ENCODE results near the gene HTR6. TPM values are rescaled to one million over a fixed set of nuclear protein-coding genes. Genes with fewer than 3 reads are reported as not detected.
A peak's percentile ranks its signal among the peaks of the same experiment; 100 is the strongest.

The HTR6 gene
- total and polyA plus RNA-seq, 2 donors: 0.02 TPM; not detected in 1

DNA sequence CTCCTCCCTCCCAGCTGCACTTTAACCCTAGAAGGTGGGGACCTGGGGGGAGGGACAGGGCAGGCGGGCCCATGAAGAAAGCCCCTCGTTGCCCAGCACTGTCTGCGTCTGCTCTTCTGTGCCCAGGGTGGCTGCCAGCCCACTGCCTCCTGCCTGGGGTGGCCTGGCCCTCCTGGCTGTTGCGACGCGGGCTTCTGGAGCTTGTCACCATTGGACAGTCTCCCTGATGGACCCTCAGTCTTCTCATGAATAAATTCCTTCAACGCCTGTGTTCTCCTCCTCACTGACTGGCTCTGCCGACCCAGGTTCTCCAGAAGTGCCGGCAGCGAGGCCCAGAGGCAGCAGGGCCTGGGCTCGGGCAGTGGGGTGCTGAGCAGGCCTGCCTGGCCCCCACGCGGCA lies 6.5 kb upstream of the HTR6 start:
- H3K9me3 ChIP-seq (ENCODE audit: control insufficient read depth in 2 of 2, insufficient read depth in 1 of 2, low read length in 1 of 2): peaks cover 0 to 1% of the 10 kb centered on the region in 2 donors
- H3K4me3 ChIP-seq (ENCODE audit: low read length in 2 of 2): no peak overlapping the region
- no peak for DNase-seq (ENCODE audit: low read depth in 6 of 9, low spot score in 9 of 9)
- H3K27ac ChIP-seq (ENCODE audit: low read depth in 1 of 2, low read length in 1 of 2): no peak overlapping the region
- H3K4me1 ChIP-seq (ENCODE audit: control insufficient read depth in 2 of 2, insufficient read depth in 2 of 2, low read length in 2 of 2): peaks cover 0 to 3% of the 10 kb centered on the region in 2 donors
- no peaks in the 10 kb centered on the region for H3K36me3 ChIP-seq (ENCODE audit: control insufficient read depth in 2 of 2, insufficient read depth in 2 of 2, low read length in 1 of 2)
- peaks cover 9 to 26% of the 10 kb centered on the region in 2 donors for H3K27me3 ChIP-seq (ENCODE audit: control insufficient read depth in 2 of 2, insufficient read depth in 1 of 2, low read length in 1 of 2)
- 97% methylated on average over 13 of the region's 13 CpGs for WGBS

GRCh38 chr1:19661721-19662228 lies 2.9 kb upstream of the HTR6 start:
- Histone ChIP-seq H3K36me3 (ENCODE audit: control insufficient read depth in 2 of 2, insufficient read depth in 2 of 2, low read length in 1 of 2) (no peaks in the 10 kb centered on the region), H3K4me3 (ENCODE audit: low read length in 2 of 2) (no peak overlapping the region), H3K27me3 (ENCODE audit: control insufficient read depth in 2 of 2, insufficient read depth in 1 of 2, low read length in 1 of 2) (peaks cover 41 to 57% of the 10 kb centered on the region in 2 donors), H3K27ac (ENCODE audit: low read depth in 1 of 2, low read length in 1 of 2) (no peak overlapping the region), H3K4me1 (ENCODE audit: control insufficient read depth in 2 of 2, insufficient read depth in 2 of 2, low read length in 2 of 2) (peaks cover 0 to 3% of the 10 kb centered on the region in 2 donors), H3K9me3 (ENCODE audit: control insufficient read depth in 2 of 2, insufficient read depth in 1 of 2, low read length in 1 of 2) (no peaks in the 10 kb centered on the region)
- WGBS: 22% methylated on average over 9 of the region's 9 CpGs
- peak in 5 of 9 donors; percentile 21 to 64 (median 50) for DNase-seq (ENCODE audit: low read depth in 6 of 9, low spot score in 9 of 9)

DNA sequence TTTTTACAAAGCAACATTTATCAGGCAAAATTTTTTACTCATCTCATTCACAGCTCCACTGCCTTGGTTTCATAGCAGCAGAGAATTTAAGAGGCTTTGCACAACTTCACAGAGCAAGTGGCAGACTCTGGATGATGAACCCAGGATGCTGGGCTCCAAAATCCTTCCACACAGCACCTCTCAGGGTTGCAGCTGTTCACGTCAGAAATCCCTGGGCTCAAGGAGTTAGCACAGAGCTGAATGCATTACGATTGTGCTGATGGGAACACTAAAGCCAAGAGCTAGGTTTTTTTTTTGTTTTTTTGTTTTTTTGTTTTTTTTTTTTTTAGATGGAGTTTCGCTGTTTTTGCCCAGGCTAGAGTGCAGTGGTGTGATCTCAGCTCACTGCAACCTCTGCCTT lies 2.4 kb upstream of the HTR6 start:
- Histone ChIP-seq H3K36me3 (ENCODE audit: control insufficient read depth in 2 of 2, insufficient read depth in 2 of 2, low read length in 1 of 2) (no peaks in the 10 kb centered on the region), H3K4me3 (ENCODE audit: low read length in 2 of 2) (no peak overlapping the region), H3K27me3 (ENCODE audit: control insufficient read depth in 2 of 2, insufficient read depth in 1 of 2, low read length in 1 of 2) (peaks cover 43 to 62% of the 10 kb centered on the region in 2 donors), H3K9me3 (ENCODE audit: control insufficient read depth in 2 of 2, insufficient read depth in 1 of 2, low read length in 1 of 2) (no peaks in the 10 kb centered on the region), H3K4me1 (ENCODE audit: control insufficient read depth in 2 of 2, insufficient read depth in 2 of 2, low read length in 2 of 2) (peaks cover 0 to 3% of the 10 kb centered on the region in 2 donors), H3K27ac (ENCODE audit: low read depth in 1 of 2, low read length in 1 of 2) (no peak overlapping the region)
- 78% methylated on average over 3 of the region's 3 CpGs for WGBS
- DNase-seq (ENCODE audit: low read depth in 6 of 9, low spot score in 9 of 9): no peak

- WGBS: 3% methylated on average over 23 of the region's 23 CpGs
- Histone ChIP-seq H3K4me3 (ENCODE audit: low read length in 2 of 2) (peak overlapping the region in 1 of 2 donors; percentile 22), H3K4me1 (ENCODE audit: control insufficient read depth in 2 of 2, insufficient read depth in 2 of 2, low read length in 2 of 2) (no peaks in the 10 kb centered on the region), H3K27me3 (ENCODE audit: control insufficient read depth in 2 of 2, insufficient read depth in 1 of 2, low read length in 1 of 2) (peaks cover 45 to 85% of the 10 kb centered on the region in 2 donors), H3K27ac (ENCODE audit: low read depth in 1 of 2, low read length in 1 of 2) (no peak overlapping the region), H3K9me3 (ENCODE audit: control insufficient read depth in 2 of 2, insufficient read depth in 1 of 2, low read length in 1 of 2) (no peaks in the 10 kb centered on the region), H3K36me3 (ENCODE audit: control insufficient read depth in 2 of 2, insufficient read depth in 2 of 2, low read length in 1 of 2) (no peaks in the 10 kb centered on the region)
- no peak for DNase-seq (ENCODE audit: low read depth in 6 of 9, low spot score in 9 of 9)
These were observed 466 bp downstream of the HTR6 start for GRCh38 chr1:19665186-19665495.

DNA sequence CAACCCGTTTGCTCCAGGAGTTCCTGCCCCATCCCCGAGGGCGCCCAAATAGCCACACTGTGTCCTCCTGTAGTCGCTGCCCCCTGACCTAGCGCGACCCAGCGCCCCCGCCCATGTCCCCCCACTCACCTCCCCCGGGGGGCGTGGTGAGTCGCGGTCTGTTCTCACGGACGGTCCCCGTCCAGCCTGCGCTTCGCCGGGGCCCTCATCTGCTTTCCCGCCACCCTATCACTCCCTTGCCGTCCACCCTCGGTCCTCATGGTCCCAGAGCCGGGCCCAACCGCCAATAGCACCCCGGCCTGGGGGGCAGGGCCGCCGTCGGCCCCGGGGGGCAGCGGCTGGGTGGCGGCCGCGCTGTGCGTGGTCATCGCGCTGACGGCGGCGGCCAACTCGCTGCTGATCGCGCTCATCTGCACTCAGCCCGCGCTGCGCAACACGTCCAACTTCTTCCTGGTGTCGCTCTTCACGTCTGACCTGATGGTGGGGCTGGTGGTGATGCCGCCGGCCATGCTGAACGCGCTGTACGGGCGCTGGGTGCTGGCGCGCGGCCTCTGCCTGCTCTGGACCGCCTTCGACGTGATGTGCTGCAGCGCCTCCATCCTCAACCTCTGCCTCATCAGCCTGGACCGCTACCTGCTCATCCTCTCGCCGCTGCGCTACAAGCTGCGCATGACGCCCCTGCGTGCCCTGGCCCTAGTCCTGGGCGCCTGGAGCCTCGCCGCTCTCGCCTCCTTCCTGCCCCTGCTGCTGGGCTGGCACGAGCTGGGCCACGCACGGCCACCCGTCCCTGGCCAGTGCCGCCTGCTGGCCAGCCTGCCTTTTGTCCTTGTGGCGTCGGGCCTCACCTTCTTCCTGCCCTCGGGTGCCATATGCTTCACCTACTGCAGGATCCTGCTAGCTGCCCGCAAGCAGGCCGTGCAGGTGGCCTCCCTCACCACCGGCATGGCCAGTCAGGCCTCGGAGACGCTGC lies 1.1 kb downstream of the HTR6 start:
- H3K27ac ChIP-seq (ENCODE audit: low read depth in 1 of 2, low read length in 1 of 2): no peak overlapping the region
- 21% methylated on average over 84 of the region's 84 CpGs for WGBS
- no peak for DNase-seq (ENCODE audit: low read depth in 6 of 9, low spot score in 9 of 9)
- no peaks in the 10 kb centered on the region for H3K9me3 ChIP-seq (ENCODE audit: control insufficient read depth in 2 of 2, insufficient read depth in 1 of 2, low read length in 1 of 2)
- H3K4me1 ChIP-seq (ENCODE audit: control insufficient read depth in 2 of 2, insufficient read depth in 2 of 2, low read length in 2 of 2): no peaks in the 10 kb centered on the region
- H3K27me3 ChIP-seq (ENCODE audit: control insufficient read depth in 2 of 2, insufficient read depth in 1 of 2, low read length in 1 of 2): peaks cover 45 to 79% of the 10 kb centered on the region in 2 donors
- H3K4me3 ChIP-seq (ENCODE audit: low read length in 2 of 2): no peak overlapping the region
- no peaks in the 10 kb centered on the region for H3K36me3 ChIP-seq (ENCODE audit: control insufficient read depth in 2 of 2, insufficient read depth in 2 of 2, low read length in 1 of 2)

GRCh38 chr1:19668888-19669287 lies 4.2 kb downstream of the HTR6 start:
- no peak overlapping the region for H3K27ac ChIP-seq (ENCODE audit: low read depth in 1 of 2, low read length in 1 of 2)
- no peak for DNase-seq (ENCODE audit: low read depth in 6 of 9, low spot score in 9 of 9)
- H3K27me3 ChIP-seq (ENCODE audit: control insufficient read depth in 2 of 2, insufficient read depth in 1 of 2, low read length in 1 of 2): peaks cover 33 to 70% of the 10 kb centered on the region in 2 donors
- no peaks in the 10 kb centered on the region for H3K9me3 ChIP-seq (ENCODE audit: control insufficient read depth in 2 of 2, insufficient read depth in 1 of 2, low read length in 1 of 2)
- 87% methylated on average over 8 of the region's 8 CpGs for WGBS
- no peak overlapping the region for H3K4me3 ChIP-seq (ENCODE audit: low read length in 2 of 2)
- H3K36me3 ChIP-seq (ENCODE audit: control insufficient read depth in 2 of 2, insufficient read depth in 2 of 2, low read length in 1 of 2): no peaks in the 10 kb centered on the region
- no peaks in the 10 kb centered on the region for H3K4me1 ChIP-seq (ENCODE audit: control insufficient read depth in 2 of 2, insufficient read depth in 2 of 2, low read length in 2 of 2)

DNA sequence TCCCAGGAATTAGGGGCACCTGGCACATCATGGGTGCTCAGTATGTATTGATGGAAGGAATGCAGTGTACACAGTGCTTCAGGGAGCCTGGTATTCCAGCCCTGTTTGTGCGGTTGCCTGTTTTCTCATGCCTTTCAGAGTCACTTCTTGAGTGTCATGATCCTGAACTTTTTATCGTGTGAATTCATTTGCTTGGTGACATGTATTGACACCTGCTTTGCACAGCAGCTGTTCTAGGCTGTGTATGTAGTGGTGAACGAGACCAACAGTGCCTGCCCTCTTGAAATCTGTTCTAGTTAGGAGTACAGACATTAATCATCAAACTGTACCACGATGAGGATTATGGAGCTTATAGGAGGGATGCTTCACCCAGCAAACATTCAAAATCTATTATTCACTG lies 6.1 kb downstream of the HTR6 start:
- no peak for DNase-seq (ENCODE audit: low read depth in 6 of 9, low spot score in 9 of 9)
- peaks cover 14 to 54% of the 10 kb centered on the region in 2 donors for H3K27me3 ChIP-seq (ENCODE audit: control insufficient read depth in 2 of 2, insufficient read depth in 1 of 2, low read length in 1 of 2)

DNA sequence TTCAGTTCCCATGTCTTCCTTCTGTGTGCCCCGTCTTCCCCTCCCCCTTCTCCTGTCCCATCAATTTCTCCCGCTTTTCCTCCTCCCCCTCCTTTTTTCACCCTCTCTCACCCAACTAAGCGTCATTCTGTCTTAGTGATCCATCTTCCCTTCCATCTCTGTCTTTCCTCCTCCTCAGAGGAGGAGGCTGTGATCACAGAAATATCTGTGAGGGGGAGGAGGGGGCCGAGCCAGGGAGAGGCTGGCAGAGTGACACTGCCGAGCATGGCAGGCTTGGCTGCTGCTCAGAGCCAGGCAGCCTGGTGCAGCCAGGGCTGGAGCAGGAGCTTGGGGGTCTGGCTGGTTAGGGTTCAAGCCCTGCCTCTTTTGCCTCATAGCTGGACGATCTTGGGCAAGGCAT lies 7.6 kb downstream of the HTR6 start:
- Histone ChIP-seq H3K36me3 (ENCODE audit: control insufficient read depth in 2 of 2, insufficient read depth in 2 of 2, low read length in 1 of 2) (no peaks in the 10 kb centered on the region), H3K4me3 (ENCODE audit: low read length in 2 of 2) (no peak overlapping the region), H3K27me3 (ENCODE audit: control insufficient read depth in 2 of 2, insufficient read depth in 1 of 2, low read length in 1 of 2) (peaks cover 2 to 42% of the 10 kb centered on the region in 2 donors), H3K9me3 (ENCODE audit: control insufficient read depth in 2 of 2, insufficient read depth in 1 of 2, low read length in 1 of 2) (no peaks in the 10 kb centered on the region), H3K4me1 (ENCODE audit: control insufficient read depth in 2 of 2, insufficient read depth in 2 of 2, low read length in 2 of 2) (no peaks in the 10 kb centered on the region), H3K27ac (ENCODE audit: low read depth in 1 of 2, low read length in 1 of 2) (no peak overlapping the region)
- WGBS: 72% methylated on average over 6 of the region's 6 CpGs
- DNase-seq (ENCODE audit: low read depth in 6 of 9, low spot score in 9 of 9): no peak

More for the DNA sequence above, 6.1 kb downstream of the HTR6 start:
- H3K4me3 ChIP-seq (ENCODE audit: low read length in 2 of 2): no peak overlapping the region
- H3K36me3 ChIP-seq (ENCODE audit: control insufficient read depth in 2 of 2, insufficient read depth in 2 of 2, low read length in 1 of 2): no peaks in the 10 kb centered on the region
- H3K4me1 ChIP-seq (ENCODE audit: control insufficient read depth in 2 of 2, insufficient read depth in 2 of 2, low read length in 2 of 2): no peaks in the 10 kb centered on the region
- 87% methylated on average over 4 of the region's 4 CpGs for WGBS
- no peak overlapping the region for H3K27ac ChIP-seq (ENCODE audit: low read depth in 1 of 2, low read length in 1 of 2)
- H3K9me3 ChIP-seq (ENCODE audit: control insufficient read depth in 2 of 2, insufficient read depth in 1 of 2, low read length in 1 of 2): no peaks in the 10 kb centered on the region

DNA sequence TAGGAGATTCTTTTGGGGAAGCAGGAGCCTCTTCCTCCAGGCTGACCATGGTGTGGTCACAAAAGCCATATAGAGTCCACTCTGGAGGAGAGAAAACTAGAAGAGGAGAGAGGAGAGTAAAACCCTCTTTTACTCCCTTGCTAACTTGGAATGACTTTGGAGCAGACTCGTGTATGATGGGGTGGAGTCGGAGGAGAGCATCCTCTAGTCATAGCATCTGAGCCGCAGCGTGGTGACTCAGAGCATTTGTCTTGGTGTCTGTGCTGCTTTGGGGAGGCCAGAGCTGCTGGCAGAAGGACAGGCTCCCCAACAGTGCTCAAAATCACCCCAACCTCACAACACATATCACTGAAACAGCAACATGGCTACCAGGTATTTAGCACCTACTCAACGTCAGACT lies 11.1 kb downstream of the HTR6 start:
- H3K27me3 ChIP-seq (ENCODE audit: control insufficient read depth in 2 of 2, insufficient read depth in 1 of 2, low read length in 1 of 2): peaks cover 0 to 15% of the 10 kb centered on the region in 2 donors
- H3K9me3 ChIP-seq (ENCODE audit: control insufficient read depth in 2 of 2, insufficient read depth in 1 of 2, low read length in 1 of 2): no peaks in the 10 kb centered on the region
- H3K4me1 ChIP-seq (ENCODE audit: control insufficient read depth in 2 of 2, insufficient read depth in 2 of 2, low read length in 2 of 2): no peaks in the 10 kb centered on the region
- H3K4me3 ChIP-seq (ENCODE audit: low read length in 2 of 2): no peak overlapping the region
- WGBS: 76% methylated on average over 5 of the region's 5 CpGs
- H3K27ac ChIP-seq (ENCODE audit: low read depth in 1 of 2, low read length in 1 of 2): no peak overlapping the region
- DNase-seq (ENCODE audit: low read depth in 6 of 9, low spot score in 9 of 9): no peak
- no peaks in the 10 kb centered on the region for H3K36me3 ChIP-seq (ENCODE audit: control insufficient read depth in 2 of 2, insufficient read depth in 2 of 2, low read length in 1 of 2)
